IMR-90 (cell line): ENCODE measurements around the gene PLAAT2. TPM values are rescaled to one million over a fixed set of nuclear protein-coding genes. Genes with fewer than 3 reads are reported as not detected.
"Not testable (repeated sequence)": the region's sequence is repeated elsewhere in the genome, so short reads cannot be mapped to it uniquely, and the experiment has no call there.

ENCODE experiments used
- ATAC-seq: fragments of 200-7000 bp; cut with Tn5 transposase; 2 replicates; pipeline ENCODE4 v1.9.1; 2020; ENCODE audit warnings: low read depth, mild to moderate bottlenecking, moderate library complexity
- BruUV-seq: library from RNA; stranded (reverse); fragments of 400-500 nt; replicated peaks from 2 replicates; lab custom pipeline; 2021; lab: Mats Ljungman, UMichigan
- CTCF ChIA-PET: fragments of 300-600 bp; formaldehyde crosslinking; extraction: SDS; loops from one replicate; lab custom pipeline; 2021; ENCODE audit warnings: antibody characterized with exemption; lab: Yijun Ruan, JAX
- POLR2A ChIA-PET: fragments of 300-600 bp; sonication (Branson Sonifier 250); formaldehyde crosslinking; loops from one replicate; lab custom pipeline; 2022; ENCODE audit warnings: antibody characterized with exemption; ENCODE audit not compliant: unreplicated experiment; lab: Charles Lee
- DNase-seq: peaks from one replicate; pipeline ENCODE4 v3.0.0; 2013
- H2AFZ ChIP-seq: replicated peaks from 2 replicates; pipeline ENCODE3; 2013; ENCODE audit warnings: low read length, mild to moderate bottlenecking; ENCODE audit not compliant: poor library complexity
- H2AK5ac ChIP-seq: 2 replicates; pipeline ENCODE4 v1.6.1; 2013; ENCODE audit warnings: low read depth, low read length, inconsistent platforms
- H2AK9ac ChIP-seq: replicated peaks from 2 replicates; pipeline ENCODE3; 2013; ENCODE audit warnings: mild to moderate bottlenecking, low read depth, low read length, moderate library complexity; ENCODE audit not compliant: poor library complexity
- H2BK120ac ChIP-seq: 2 replicates; pipeline ENCODE4 v1.6.1; 2013; ENCODE audit warnings: low read depth, low read length, inconsistent platforms
- H2BK15ac ChIP-seq: 3 replicates; pipeline ENCODE4 v1.6.1; 2013; ENCODE audit warnings: low read depth, low read length, inconsistent platforms
- H2BK20ac ChIP-seq: 2 replicates; pipeline ENCODE4 v1.6.1; 2013; ENCODE audit warnings: low read depth, mild to moderate bottlenecking, inconsistent platforms, low read length, moderate library complexity
- H2BK5ac ChIP-seq: 2 replicates; pipeline ENCODE4 v1.6.1; 2013; ENCODE audit warnings: mild to moderate bottlenecking, low read depth, low read length, inconsistent platforms; ENCODE audit not compliant: poor library complexity, severe bottlenecking
- H3K14ac ChIP-seq: replicated peaks from 2 replicates; pipeline ENCODE4 v1.6.1; 2013; ENCODE audit warnings: low read depth, low read length, inconsistent platforms
- H3K18ac ChIP-seq: 2 replicates; pipeline ENCODE4 v1.6.1; 2013; ENCODE audit warnings: low read depth, low read length, control low read depth
- H3K23ac ChIP-seq: 2 replicates; pipeline ENCODE4 v1.6.1; 2013; ENCODE audit warnings: low read depth, low read length, inconsistent platforms
- H3K27ac ChIP-seq: 2 replicates; pipeline ENCODE4 v1.5.1; 2013; ENCODE audit warnings: mild to moderate bottlenecking, control low read depth, low read length; ENCODE audit not compliant: insufficient read depth
- H3K27me3 ChIP-seq: 2 replicates; pipeline ENCODE4 v1.6.1; 2013; ENCODE audit warnings: low read length; ENCODE audit not compliant: control insufficient read depth, insufficient read depth
- H3K36me3 ChIP-seq: 2 replicates; pipeline ENCODE4 v1.6.1; 2013; ENCODE audit warnings: low read length, mixed read lengths; ENCODE audit not compliant: control insufficient read depth, insufficient read depth
- H3K4ac ChIP-seq: 2 replicates; pipeline ENCODE4 v1.6.1; 2013; ENCODE audit warnings: low read depth, low read length, inconsistent platforms
- H3K4me1 ChIP-seq: 2 replicates; pipeline ENCODE4 v1.6.1; 2013; ENCODE audit warnings: low read length, mixed read lengths; ENCODE audit not compliant: control insufficient read depth, insufficient read depth
- H3K4me2 ChIP-seq: 2 replicates; pipeline ENCODE4 v1.6.1; 2013; ENCODE audit warnings: low read depth, mild to moderate bottlenecking, control low read depth, low read length, moderate library complexity
- H3K4me3 ChIP-seq: 2 replicates; pipeline ENCODE4 v1.5.1; 2013; ENCODE audit warnings: low read depth, mild to moderate bottlenecking, control low read depth, low read length, moderate library complexity; ENCODE audit not compliant: insufficient read depth
- H3K56ac ChIP-seq: 2 replicates; pipeline ENCODE4 v1.6.1; 2013; ENCODE audit warnings: low read length, inconsistent platforms; ENCODE audit not compliant: insufficient read depth; ENCODE audit errors: extremely low read depth
- H3K79me1 ChIP-seq, 2 experiments: 2 replicates each; pipeline ENCODE4 v1.6.1; 2013; ENCODE audit warnings: low read length in 2 of 2, inconsistent platforms in 1 of 2, low read depth in 1 of 2
- H3K9ac ChIP-seq: 2 replicates; pipeline ENCODE4 v1.6.1; 2013; ENCODE audit warnings: low read depth, low read length, control low read depth
- H3K9me1 ChIP-seq: 2 replicates; pipeline ENCODE4 v1.6.1; 2013; ENCODE audit warnings: low read length, inconsistent platforms; ENCODE audit not compliant: insufficient read depth
- H3K9me3 ChIP-seq: 2 replicates; pipeline ENCODE4 v1.6.1; 2013; ENCODE audit warnings: low read length; ENCODE audit not compliant: control insufficient read depth, insufficient read depth
- H4K20me1 ChIP-seq: 2 replicates; pipeline ENCODE4 v1.6.1; 2013; ENCODE audit warnings: low read length, inconsistent platforms; ENCODE audit not compliant: insufficient read depth
- H4K5ac ChIP-seq: 2 replicates; pipeline ENCODE4 v1.6.1; 2013; ENCODE audit warnings: mild to moderate bottlenecking, low read depth, low read length, control low read depth
- H4K8ac ChIP-seq, 2 experiments: 2 replicates each; pipeline ENCODE4 v1.6.1; 2013; ENCODE audit warnings: low read depth in 2 of 2, low read length in 2 of 2, control low read depth in 1 of 2, inconsistent platforms in 1 of 2
- H4K91ac ChIP-seq: 2 replicates; pipeline ENCODE4 v1.6.1; 2013; ENCODE audit warnings: low read depth, low read length, inconsistent platforms; ENCODE audit not compliant: insufficient read depth
- WGBS, 2 experiments: methylation state at CpG; one replicate each; pipeline versions ENCODE4 v1.1.5 to v1.1.7; 2013; ENCODE audit warnings: missing lambda C conversion rate in 2 of 2; ENCODE audit not compliant: insufficient read length in 1 of 2; ENCODE audit errors: extremely low coverage in 2 of 2; 5-methylcytosine and 5-hydroxymethylcytosine counted together
- dilution Hi-C: fragments of 300-500 bp; cut with HindIII; formaldehyde crosslinking; loops from one replicate; pipeline ENCODE4 v1.14.3; 2018; ENCODE audit warnings: low sequenced_read_pairs; ENCODE audit not compliant: unreplicated experiment
- in situ Hi-C: fragments of 300-500 bp; cut with MboI; formaldehyde crosslinking; loops from 3 replicates; pipeline ENCODE4 v1.14.3; 2019; ENCODE audit warnings: low sequenced_read_pairs, inconsistent platforms, mixed read lengths
- intact Hi-C: fragments of 100-400 bp; cut with micrococcal nuclease; formaldehyde crosslinking; loops from 2 replicates; pipeline ENCODE4 v1.10.0; 2022
- polyA plus RNA-seq, 3 experiments: library from polyadenylated mRNA; depleted of rRNA; stranded (reverse); fragments of >200 nt; gene quantifications; 2 replicates each; pipeline ENCODE4 v1.2.3, GENCODE V29; 2012; ENCODE audit warnings: low replicate concordance in 1 of 3
- total RNA-seq: library from RNA; depleted of rRNA; stranded (reverse); fragments of >200 nt; gene quantifications from 2 replicates; pipeline ENCODE4 v1.2.3, GENCODE V29; 2012

The PLAAT2 gene
- total and polyA plus RNA-seq, 2 of the 4 experiments (the other 2 are of a cell fraction) = not detected

GRCh38 chr11:63581224-63581623 lies 18.0 kb upstream of the PLAAT2 start:
- H3K9me3 ChIP-seq, H4K8ac ChIP-seq, H4K91ac ChIP-seq, H4K5ac ChIP-seq, intact Hi-C loops, H3K4me3 ChIP-seq, H3K4me1 ChIP-seq, H3K14ac ChIP-seq, H2AK5ac ChIP-seq, dilution Hi-C loops, H4K20me1 ChIP-seq, H3K4me2 ChIP-seq, H3K9ac ChIP-seq, H2BK5ac ChIP-seq, H3K56ac ChIP-seq, H3K23ac ChIP-seq, H2BK15ac ChIP-seq, ATAC-seq, H3K9me1 ChIP-seq, H3K4ac ChIP-seq, H3K27ac ChIP-seq, H2AK9ac ChIP-seq, H3K36me3 ChIP-seq, H2BK120ac ChIP-seq, POLR2A ChIA-PET, H3K18ac ChIP-seq, DNase-seq, H2BK20ac ChIP-seq, in situ Hi-C loops, H3K79me1 ChIP-seq, CTCF ChIA-PET, BruUV-seq, H3K27me3 ChIP-seq, H2AFZ ChIP-seq: not testable (repeated sequence)
- WGBS, 2 experiments = 100% methylated on average over 2 of the region's 7 CpGs; no CpG with 5 or more reads in 1 of the 2 experiments

GRCh38 chr11:63578882-63579281 lies 15.7 kb upstream of the PLAAT2 start:
- H3K79me1 ChIP-seq, H4K20me1 ChIP-seq, H2AK5ac ChIP-seq, H3K27ac ChIP-seq, BruUV-seq, H3K9me1 ChIP-seq, H2AK9ac ChIP-seq, H2BK15ac ChIP-seq, H2BK120ac ChIP-seq, H3K56ac ChIP-seq, H2BK5ac ChIP-seq, H3K4ac ChIP-seq, in situ Hi-C loops, H2BK20ac ChIP-seq, H3K4me1 ChIP-seq, H3K27me3 ChIP-seq, dilution Hi-C loops, H4K8ac ChIP-seq, H3K9me3 ChIP-seq, H3K36me3 ChIP-seq, intact Hi-C loops, ATAC-seq, H3K4me3 ChIP-seq, H3K18ac ChIP-seq, DNase-seq, H3K23ac ChIP-seq, H2AFZ ChIP-seq, H3K14ac ChIP-seq, H3K9ac ChIP-seq, H4K91ac ChIP-seq, H3K4me2 ChIP-seq, CTCF ChIA-PET, H4K5ac ChIP-seq, POLR2A ChIA-PET: not testable (repeated sequence)
- no CpG with 5 or more reads among the region's 3 CpGs for WGBS, 2 experiments
